Astrocyte of the spinal cord (primary cell): ENCODE data around the gene CDCA3.

Experiments
- DNase-seq: peaks from one replicate; pipeline ENCODE4 v3.0.0; 2011; ENCODE audit warnings: low read depth, low spot score
- H3K4me3 ChIP-seq: 2 replicates; pipeline ENCODE4 v1.5.1; 2011; ENCODE audit warnings: low read depth, mild to moderate bottlenecking, low read length, moderate library complexity
- in situ Hi-C: cut with HindIII; loops from 2 replicates; pipeline ENCODE4 v1.10.0; 2017; ENCODE audit warnings: low sequenced_read_pairs
- TF ChIP-seq, protein P1 (sequence below): IDR thresholded peaks from 2 replicates; pipeline ENCODE4 v1.5.1; 2012; ENCODE audit warnings: low read depth, mild to moderate bottlenecking, low read length, inconsistent platforms

Gene CDCA3

GRCh38 chr12:6823182-6824084 is 27.7 kb downstream of the CDCA3 start:
- no peak overlapping the region for H3K4me3 ChIP-seq
- DNase-seq: no peak
- TF ChIP-seq, protein P1, sequence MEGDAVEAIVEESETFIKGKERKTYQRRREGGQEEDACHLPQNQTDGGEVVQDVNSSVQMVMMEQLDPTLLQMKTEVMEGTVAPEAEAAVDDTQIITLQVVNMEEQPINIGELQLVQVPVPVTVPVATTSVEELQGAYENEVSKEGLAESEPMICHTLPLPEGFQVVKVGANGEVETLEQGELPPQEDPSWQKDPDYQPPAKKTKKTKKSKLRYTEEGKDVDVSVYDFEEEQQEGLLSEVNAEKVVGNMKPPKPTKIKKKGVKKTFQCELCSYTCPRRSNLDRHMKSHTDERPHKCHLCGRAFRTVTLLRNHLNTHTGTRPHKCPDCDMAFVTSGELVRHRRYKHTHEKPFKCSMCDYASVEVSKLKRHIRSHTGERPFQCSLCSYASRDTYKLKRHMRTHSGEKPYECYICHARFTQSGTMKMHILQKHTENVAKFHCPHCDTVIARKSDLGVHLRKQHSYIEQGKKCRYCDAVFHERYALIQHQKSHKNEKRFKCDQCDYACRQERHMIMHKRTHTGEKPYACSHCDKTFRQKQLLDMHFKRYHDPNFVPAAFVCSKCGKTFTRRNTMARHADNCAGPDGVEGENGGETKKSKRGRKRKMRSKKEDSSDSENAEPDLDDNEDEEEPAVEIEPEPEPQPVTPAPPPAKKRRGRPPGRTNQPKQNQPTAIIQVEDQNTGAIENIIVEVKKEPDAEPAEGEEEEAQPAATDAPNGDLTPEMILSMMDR: no peak
- in situ Hi-C loops: no loop called here

DNA sequence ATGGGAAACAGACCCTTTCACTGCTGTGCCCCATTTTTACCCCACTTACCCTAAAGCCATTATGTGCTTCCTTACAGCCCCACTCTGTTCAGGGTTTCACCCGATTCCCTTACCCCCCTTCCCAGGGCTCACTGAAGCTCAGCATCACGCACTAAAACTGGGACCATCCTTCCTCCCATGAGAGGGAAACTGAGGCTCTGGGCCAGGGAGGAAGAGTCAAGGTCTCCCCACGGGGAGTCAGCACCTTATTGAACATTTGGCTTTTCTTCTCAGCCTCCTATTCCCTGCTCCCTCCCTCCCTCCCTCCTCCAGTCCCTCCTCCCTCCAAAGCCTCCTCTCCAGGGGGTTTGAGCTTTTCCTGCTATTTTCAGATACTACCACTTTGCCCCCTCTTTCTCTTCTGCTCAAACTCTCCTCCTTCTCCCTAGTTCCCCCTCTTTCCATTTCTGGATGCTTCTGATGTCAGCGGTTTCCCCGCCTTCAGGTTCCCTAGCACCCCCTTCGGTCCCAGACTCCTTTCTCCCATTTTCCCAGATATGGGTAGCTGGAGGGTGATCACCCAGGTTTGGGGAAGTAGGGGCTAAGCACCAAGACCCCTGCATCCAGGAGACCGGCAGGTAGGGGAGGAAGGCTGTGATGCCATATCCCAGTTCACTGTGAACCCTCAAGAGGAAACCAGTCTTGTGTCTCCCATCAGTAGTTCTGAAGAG is 28.5 kb downstream of the CDCA3 start:
- TF ChIP-seq, protein P1: no peak
- in situ Hi-C loops: no loop called here
- DNase-seq: no peak
- H3K4me3 ChIP-seq: peak overlapping the region; percentile 52

GRCh38 chr12:6821591-6822425 is 29.3 kb downstream of the CDCA3 start, which contains the start of gene GPR162:
TSS of gene GPR162 (plus strand) at chr12:6821821. CDS start at chr12:6823899, 2,078 bp downstream.
- DNase-seq: peak; percentile 60
- in situ Hi-C loops: no loop called here
- TF ChIP-seq, protein P1: no peak
- peak within 1 kb of the TSS; percentile 52 for H3K4me3 ChIP-seq

DNA sequence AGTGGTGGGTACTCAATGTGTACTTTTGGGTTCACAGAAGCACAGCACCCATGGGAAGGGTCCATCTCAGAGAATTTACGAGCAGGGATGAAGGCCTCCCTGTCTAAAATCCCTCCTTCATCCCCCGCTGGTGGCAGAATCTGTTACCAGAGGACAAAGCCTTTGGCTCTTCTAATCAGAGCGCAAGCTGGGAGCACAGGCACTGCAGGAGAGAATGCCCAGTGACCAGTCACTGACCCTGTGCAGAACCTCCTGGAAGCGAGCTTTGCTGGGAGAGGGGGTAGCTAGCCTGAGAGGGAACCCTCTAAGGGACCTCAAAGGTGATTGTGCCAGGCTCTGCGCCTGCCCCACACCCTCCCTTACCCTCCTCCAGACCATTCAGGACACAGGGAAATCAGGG is 30.9 kb downstream of the CDCA3 start:
- TF ChIP-seq, protein P1: no peak
- DNase-seq: no peak
- in situ Hi-C loops: no loop called here
- no peak overlapping the region for H3K4me3 ChIP-seq

DNA sequence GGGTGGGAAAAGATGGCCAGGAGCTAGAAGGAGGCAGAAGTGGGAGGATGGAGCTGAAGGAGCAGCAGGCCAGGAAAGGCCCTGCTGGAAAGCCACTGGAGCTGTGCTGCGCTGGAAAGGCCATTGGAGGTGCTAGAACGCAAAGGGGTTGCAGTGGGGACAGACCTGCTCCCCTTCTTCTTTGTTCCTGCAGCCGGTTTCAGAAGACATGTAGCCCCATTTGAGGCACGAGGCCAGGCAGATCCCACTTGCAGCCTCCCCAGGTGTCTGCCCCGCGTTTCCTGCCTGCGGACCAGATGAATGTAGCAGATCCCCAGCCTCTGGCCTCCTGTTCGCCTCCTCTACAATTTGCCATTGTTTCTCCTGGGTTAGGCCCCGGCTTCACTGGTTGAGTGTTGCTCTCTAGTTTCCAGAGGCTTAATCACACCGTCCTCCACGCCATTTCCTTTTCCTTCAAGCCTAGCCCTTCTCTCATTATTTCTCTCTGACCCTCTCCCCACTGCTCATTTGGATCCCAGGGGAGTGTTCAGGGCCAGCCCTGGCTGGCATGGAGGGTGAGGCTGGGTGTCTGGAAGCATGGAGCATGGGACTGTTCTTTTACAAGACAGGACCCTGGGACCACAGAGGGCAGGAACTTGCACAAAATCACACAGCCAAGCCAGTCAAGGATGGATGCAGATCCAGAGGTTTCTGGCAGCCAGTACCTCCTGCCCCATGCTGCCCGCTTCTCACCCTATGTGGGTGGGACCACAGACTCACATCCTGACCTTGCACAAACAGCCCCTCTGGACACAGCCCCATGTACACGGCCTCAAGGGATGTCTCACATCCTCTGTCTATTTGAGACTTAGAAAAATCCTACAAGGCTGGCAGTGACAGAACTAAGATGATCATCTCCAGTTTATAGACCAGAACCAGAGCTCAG is 31.7 kb downstream of the CDCA3 start:
- DNase-seq: no peak
- TF ChIP-seq, protein P1: no peak
- H3K4me3 ChIP-seq: no peak overlapping the region
- in situ Hi-C loops: no loop called here
